Neural progenitor cell (in vitro differentiated cells): ENCODE measurements around the gene CTNNA3.

Source experiments
- CTCF ChIP-seq: fragments of 200-600 bp; sonication (generic); IDR thresholded peaks from 2 replicates; pipeline ENCODE4 v1.5.1; 2017; ENCODE audit warnings: antibody characterized with exemption, mild to moderate bottlenecking
- EZH2 ChIP-seq: fragments of 200-600 bp; sonication (generic); IDR thresholded peaks from 2 replicates; pipeline ENCODE4 v1.6.1; 2017; ENCODE audit warnings: antibody characterized with exemption, mild to moderate bottlenecking, moderate library complexity

DNA sequence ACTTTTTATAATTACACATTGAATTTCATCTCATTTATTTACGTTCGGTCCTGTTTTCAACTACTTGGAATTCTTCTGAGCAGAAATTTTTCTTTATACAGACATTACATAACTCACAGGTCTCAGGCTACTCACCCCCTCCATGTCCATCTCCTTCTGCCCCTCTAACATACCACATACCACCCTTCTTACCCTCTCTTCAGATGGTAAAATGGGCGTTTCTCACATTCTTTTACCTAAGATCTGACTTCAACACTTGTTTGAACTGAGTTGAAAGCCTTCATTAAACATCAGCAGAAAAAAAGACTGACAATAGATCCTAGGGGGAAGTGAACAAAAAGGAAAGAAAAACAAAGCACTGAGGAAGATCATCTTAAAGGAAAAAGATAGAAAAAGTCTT, 309.7 kb downstream of the CTNNA3 start:
- TF ChIP-seq CTCF (no peak), EZH2 (no peak)
